GM23338 (cell line): ENCODE measurements around the gene MLXIPL. TPM values are rescaled to one million over a fixed set of nuclear protein-coding genes. Genes with fewer than 3 reads are reported as not detected.
A peak's percentile ranks its signal among the peaks of the same experiment; 100 is the strongest.
"Not testable (repeated sequence)": the region's sequence is repeated elsewhere in the genome, so short reads cannot be mapped to it uniquely, and the experiment has no call there.

Source experiments
- ATAC-seq: fragments of 200-7000 bp; cut with Tn5 transposase; 3 replicates; pipeline ENCODE4 v1.9.1; 2020
- DNase-seq: peaks from one replicate; pipeline ENCODE4 v3.0.0-alpha.2; 2015; ENCODE audit warnings: low spot score
- H2AFZ ChIP-seq: fragments of 200-600 bp; sonication (generic); 2 replicates; pipeline ENCODE4 v1.8.0; 2016; ENCODE audit warnings: antibody characterized with exemption, mild to moderate bottlenecking, moderate library complexity
- H3F3A ChIP-seq: fragments of 200-600 bp; sonication (generic); replicated peaks from 2 replicates; pipeline ENCODE4 v1.8.0; 2017; ENCODE audit warnings: antibody characterized with exemption, mixed run types, low read depth
- H3K27ac ChIP-seq: fragments of 200-600 bp; sonication (generic); 2 replicates; pipeline ENCODE4 v1.6.1; 2016; ENCODE audit warnings: low read depth
- H3K27me3 ChIP-seq: fragments of 200-600 bp; sonication (generic); 2 replicates; pipeline ENCODE4 v1.8.0; 2016; ENCODE audit warnings: mild to moderate bottlenecking, mixed run types, moderate library complexity; ENCODE audit not compliant: insufficient read depth
- H3K36me3 ChIP-seq: fragments of 200-600 bp; sonication (generic); 2 replicates; pipeline ENCODE4 v1.8.0; 2016; ENCODE audit warnings: mild to moderate bottlenecking; ENCODE audit not compliant: insufficient read depth
- H3K4me1 ChIP-seq: fragments of 200-600 bp; sonication (generic); 2 replicates; pipeline ENCODE4 v1.8.0; 2016; ENCODE audit warnings: mild to moderate bottlenecking, moderate library complexity; ENCODE audit not compliant: insufficient read depth
- H3K4me2 ChIP-seq: fragments of 200-600 bp; sonication (generic); 2 replicates; pipeline ENCODE4 v1.7.1; 2017; ENCODE audit warnings: mixed run types
- H3K4me3 ChIP-seq: fragments of 200-600 bp; sonication (generic); 2 replicates; pipeline ENCODE4 v1.6.1; 2016; ENCODE audit warnings: mixed run types
- H3K79me2 ChIP-seq: fragments of 200-600 bp; sonication (generic); replicated peaks from 2 replicates; pipeline ENCODE4 v1.8.0; 2017; ENCODE audit warnings: mild to moderate bottlenecking; ENCODE audit not compliant: insufficient read depth
- H3K9me2 ChIP-seq: fragments of 200-600 bp; sonication (generic); 2 replicates; pipeline ENCODE4 v1.8.0; 2017; ENCODE audit not compliant: insufficient read depth
- H4K20me1 ChIP-seq: fragments of 200-600 bp; sonication (generic); replicated peaks from 2 replicates; pipeline ENCODE4 v1.8.0; 2017; ENCODE audit warnings: mild to moderate bottlenecking; ENCODE audit not compliant: insufficient read depth
- H3K27ac Mint-ChIP-seq: 2 replicates; pipeline ENCODE4 v1.8.0; 2020; ENCODE audit warnings: inconsistent platforms, mild to moderate bottlenecking, moderate library complexity, mixed read lengths
- H3K27me3 Mint-ChIP-seq: 3 replicates; pipeline ENCODE4 v1.8.0; 2022; ENCODE audit warnings: low read depth, mild to moderate bottlenecking, moderate library complexity, mixed read lengths, inconsistent platforms; ENCODE audit not compliant: insufficient read depth, poor library complexity
- H3K36me3 Mint-ChIP-seq: 3 replicates; pipeline ENCODE4 v1.8.0; 2021; ENCODE audit warnings: low read depth, mild to moderate bottlenecking, inconsistent platforms, moderate library complexity, mixed read lengths
- H3K4me1 Mint-ChIP-seq: 3 replicates; pipeline ENCODE4 v1.8.0; 2020; ENCODE audit warnings: mild to moderate bottlenecking, inconsistent platforms, mixed read lengths
- H3K4me3 Mint-ChIP-seq: 3 replicates; pipeline ENCODE4 v1.8.0; 2021; ENCODE audit warnings: moderate library complexity, mild to moderate bottlenecking, inconsistent platforms, mixed read lengths
- H3K9me3 Mint-ChIP-seq: 3 replicates; pipeline ENCODE4 v1.8.0; 2020; ENCODE audit warnings: moderate library complexity, mild to moderate bottlenecking, inconsistent platforms, mixed read lengths
- EZH2 ChIP-seq: fragments of 200-600 bp; sonication (generic); IDR thresholded peaks from one replicate; pipeline ENCODE4 v1.8.0; 2017; ENCODE audit warnings: antibody characterized with exemption, mild to moderate bottlenecking, low read depth; ENCODE audit not compliant: unreplicated experiment
- NANOG ChIP-seq: IDR thresholded peaks from 2 replicates; pipeline ENCODE4 v1.6.1; 2016; ENCODE audit warnings: antibody characterized with exemption, borderline replicate concordance
- POLR2AphosphoS5 ChIP-seq: IDR thresholded peaks from 2 replicates; pipeline ENCODE4 v1.6.1; 2016; ENCODE audit warnings: antibody characterized with exemption, low read depth
- REST ChIP-seq: IDR thresholded peaks from one replicate; pipeline ENCODE4 v1.6.1; 2018; ENCODE audit warnings: antibody characterized with exemption; ENCODE audit not compliant: unreplicated experiment
- STAT1 ChIP-seq: IDR thresholded peaks from one replicate; pipeline ENCODE4 v1.6.1; 2016; ENCODE audit warnings: antibody characterized with exemption; ENCODE audit not compliant: unreplicated experiment
- ZNF331 ChIP-seq: fragments of 250-450 bp; sonication (Bioruptor Pico); IDR thresholded peaks from 2 replicates; pipeline ENCODE4 v1.5.0; 2020; ENCODE audit warnings: low read depth, mild to moderate bottlenecking, moderate library complexity
- polyA plus RNA-seq: library from polyadenylated mRNA; unstranded; fragments of >200 nt; fragmentation: Nextera tagmentation; extraction: Ambion mirVana; gene quantifications from 2 replicates; pipeline ENCODE4 v1.2.1, GENCODE V29; 2016
- total RNA-seq: library from RNA; depleted of rRNA; stranded (reverse); fragments of >200 nt; shearing (Covaris generic); gene quantifications from 2 replicates; pipeline ENCODE4 v1.2.3, GENCODE V29; 2014
- TF ChIP-seq, protein P1 (sequence below), 2 experiments: fragments of 200-600 bp in 1 of 2; sonication (generic) in 1 of 2; conservative IDR thresholded peaks; 2 replicates each; pipeline versions ENCODE4 v1.5.1 to v1.6.1; 2016 to 2017; ENCODE audit warnings: antibody characterized with exemption in 2 of 2, low read depth in 2 of 2, mild to moderate bottlenecking in 2 of 2, moderate library complexity in 1 of 2

Gene MLXIPL
- total and polyA plus RNA-seq, 2 experiments from 2014 or later: 13.7 to 25.7 TPM

DNA sequence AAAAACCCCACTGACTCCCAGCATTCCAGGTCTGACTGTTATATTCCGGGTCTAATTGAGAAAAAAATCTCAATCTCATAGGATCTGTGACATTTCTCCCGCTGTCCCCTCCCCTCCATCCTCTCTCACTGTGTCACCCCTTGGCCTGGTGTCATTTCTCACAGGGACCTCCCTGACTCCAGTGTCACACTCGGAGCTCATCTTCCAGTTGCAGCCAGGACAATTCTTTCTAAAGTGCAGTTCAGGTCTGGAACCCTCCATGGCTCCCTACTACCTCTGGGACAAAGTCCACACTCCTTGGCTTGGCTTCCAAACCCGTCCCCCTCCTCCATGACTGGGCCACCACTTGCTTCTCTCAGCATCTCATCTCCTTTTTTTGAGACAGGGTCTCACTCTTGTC, 14.2 kb downstream of the MLXIPL start (continued):
- TF ChIP-seq REST (no peak), POLR2AphosphoS5 (no peak), EZH2 (no peak), STAT1 (no peak)

DNA sequence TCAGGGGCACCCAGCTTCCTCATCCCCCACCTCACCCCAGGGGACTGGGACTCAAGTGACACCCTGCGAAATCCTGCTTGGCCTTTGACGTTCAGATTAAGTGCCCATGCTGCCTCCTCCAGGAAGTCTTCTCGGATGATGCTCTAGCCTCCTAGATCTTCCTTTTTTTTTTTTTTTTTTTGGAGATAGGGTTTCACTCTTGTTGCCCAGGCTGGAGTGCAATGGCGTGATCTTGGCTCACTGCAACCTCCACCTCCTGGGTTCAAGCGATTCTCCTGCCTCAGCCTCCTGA, 16.7 kb downstream of the MLXIPL start:
- H3K4me1 Mint-ChIP-seq, H3K4me1 ChIP-seq, ATAC-seq, H3K27ac ChIP-seq, H3K36me3 ChIP-seq, H3K36me3 Mint-ChIP-seq, H3K9me3 Mint-ChIP-seq, H3K79me2 ChIP-seq, H3K27me3 ChIP-seq, H3K9me2 ChIP-seq, H4K20me1 ChIP-seq, H3F3A ChIP-seq, H2AFZ ChIP-seq, DNase-seq, H3K27ac Mint-ChIP-seq: not testable (repeated sequence)
- H3K27me3 Mint-ChIP-seq: peaks cover 14% of the 10 kb centered on the region
- Histone ChIP-seq H3K4me3 (peak overlapping the region; percentile 58), H3K4me2 (peak overlapping the region; percentile 82)
- peak overlapping the region; percentile 69 for H3K4me3 Mint-ChIP-seq

GRCh38 chr7:73606801-73607691, 17.3 kb downstream of the MLXIPL start:
- ATAC-seq (peak; percentile 91), DNase-seq (peak; percentile 96)
- Histone ChIP-seq H3K4me1 (no peaks in the 10 kb centered on the region), H3K27ac (no peak overlapping the region), H3K4me2 (peak overlapping the region; percentile 82), H2AFZ (peak overlapping the region; percentile 63; the same call in 1 of the 2 replicates), H3K79me2 (no peaks in the 10 kb centered on the region), H3F3A (no peaks in the 10 kb centered on the region), H3K4me3 (peak overlapping the region; percentile 58), H3K9me2 (no peaks in the 10 kb centered on the region), H3K36me3 (no peaks in the 10 kb centered on the region), H4K20me1 (no peaks in the 10 kb centered on the region), H3K27me3 (no peaks in the 10 kb centered on the region)
- Mint-ChIP-seq H3K9me3 (no peaks in the 10 kb centered on the region; the same call in 2 of the 3 replicates), H3K4me1 (peaks cover 2% of the 10 kb centered on the region; the same call in 1 of the 3 replicates), H3K36me3 (no peaks in the 10 kb centered on the region), H3K27ac (no peak overlapping the region), H3K27me3 (peaks cover 14% of the 10 kb centered on the region), H3K4me3 (peak overlapping the region; percentile 69)
- TF ChIP-seq NANOG (no peak), ZNF331 (CRISPR knock-in tag) (no peak)
- TF ChIP-seq, protein P1, sequence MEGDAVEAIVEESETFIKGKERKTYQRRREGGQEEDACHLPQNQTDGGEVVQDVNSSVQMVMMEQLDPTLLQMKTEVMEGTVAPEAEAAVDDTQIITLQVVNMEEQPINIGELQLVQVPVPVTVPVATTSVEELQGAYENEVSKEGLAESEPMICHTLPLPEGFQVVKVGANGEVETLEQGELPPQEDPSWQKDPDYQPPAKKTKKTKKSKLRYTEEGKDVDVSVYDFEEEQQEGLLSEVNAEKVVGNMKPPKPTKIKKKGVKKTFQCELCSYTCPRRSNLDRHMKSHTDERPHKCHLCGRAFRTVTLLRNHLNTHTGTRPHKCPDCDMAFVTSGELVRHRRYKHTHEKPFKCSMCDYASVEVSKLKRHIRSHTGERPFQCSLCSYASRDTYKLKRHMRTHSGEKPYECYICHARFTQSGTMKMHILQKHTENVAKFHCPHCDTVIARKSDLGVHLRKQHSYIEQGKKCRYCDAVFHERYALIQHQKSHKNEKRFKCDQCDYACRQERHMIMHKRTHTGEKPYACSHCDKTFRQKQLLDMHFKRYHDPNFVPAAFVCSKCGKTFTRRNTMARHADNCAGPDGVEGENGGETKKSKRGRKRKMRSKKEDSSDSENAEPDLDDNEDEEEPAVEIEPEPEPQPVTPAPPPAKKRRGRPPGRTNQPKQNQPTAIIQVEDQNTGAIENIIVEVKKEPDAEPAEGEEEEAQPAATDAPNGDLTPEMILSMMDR (conservative IDR thresholded peaks at IDR 0.05; ENCODE audit: low read depth in 2 of 2): peak; percentile 97 to 99
